ENCODE measurements around the gene RAD21L1. TPM values are rescaled to one million over a fixed set of nuclear protein-coding genes. Genes with fewer than 3 reads are reported as not detected.

Gene RAD21L1
- total RNA-seq, 1 donor from 2014 or later, result not detected

- H3K4me1 Mint-ChIP-seq, result no peaks in the 10 kb centered on the region
- no peaks in the 10 kb centered on the region for H3K9me3 Mint-ChIP-seq
- peaks cover 3% of the 10 kb centered on the region for H3K27me3 Mint-ChIP-seq (ENCODE audit: low read depth)
- no peak overlapping the region for H3K4me3 Mint-ChIP-seq
- no peak for TF ChIP-seq CTCF (IDR thresholded peaks at IDR 0.05; ENCODE audit: unreplicated experiment)
- DNase-seq (ENCODE audit: low spot score in 2 of 2, unreplicated experiment in 2 of 2), result no peak
- H3K36me3 Mint-ChIP-seq, result no peaks in the 10 kb centered on the region
- no peak overlapping the region for H3K27ac Mint-ChIP-seq
These were observed 65.4 kb downstream of the RAD21L1 start for GRCh38 chr20:1291191-1291741.

GRCh38 chr20:1292620-1293019 lies 66.8 kb downstream of the RAD21L1 start:
- H3K27me3 Mint-ChIP-seq (ENCODE audit: low read depth), result peaks cover 3% of the 10 kb centered on the region
- H3K36me3 Mint-ChIP-seq, result no peaks in the 10 kb centered on the region
- no peak overlapping the region for H3K4me3 Mint-ChIP-seq
- H3K27ac Mint-ChIP-seq, result no peak overlapping the region
- TF ChIP-seq CTCF (IDR thresholded peaks at IDR 0.05; ENCODE audit: unreplicated experiment), result no peak
- no peaks in the 10 kb centered on the region for H3K4me1 Mint-ChIP-seq
- H3K9me3 Mint-ChIP-seq, result no peaks in the 10 kb centered on the region
- DNase-seq (ENCODE audit: low spot score in 2 of 2, unreplicated experiment in 2 of 2), result no peak

GRCh38 chr20:1293641-1294379 lies 68.0 kb downstream of the RAD21L1 start:
- H3K9me3 Mint-ChIP-seq, result no peaks in the 10 kb centered on the region
- no peaks in the 10 kb centered on the region for H3K36me3 Mint-ChIP-seq
- TF ChIP-seq CTCF (IDR thresholded peaks at IDR 0.05; ENCODE audit: unreplicated experiment), result no peak
- no peak overlapping the region for H3K4me3 Mint-ChIP-seq
- DNase-seq (ENCODE audit: low spot score in 2 of 2, unreplicated experiment in 2 of 2), result no peak
- H3K27me3 Mint-ChIP-seq (ENCODE audit: low read depth), result peaks cover 3% of the 10 kb centered on the region
- H3K4me1 Mint-ChIP-seq, result no peaks in the 10 kb centered on the region
- no peak overlapping the region for H3K27ac Mint-ChIP-seq

GRCh38 chr20:1294497-1294896 lies 68.7 kb downstream of the RAD21L1 start:
- Mint-ChIP-seq H3K27me3 (ENCODE audit: low read depth) (peaks cover 3% of the 10 kb centered on the region), H3K36me3 (no peaks in the 10 kb centered on the region), H3K27ac (no peak overlapping the region), H3K4me3 (no peak overlapping the region), H3K9me3 (no peaks in the 10 kb centered on the region), H3K4me1 (no peaks in the 10 kb centered on the region)
- no peak for TF ChIP-seq CTCF (IDR thresholded peaks at IDR 0.05; ENCODE audit: unreplicated experiment)
- DNase-seq (ENCODE audit: low spot score in 2 of 2, unreplicated experiment in 2 of 2), result no peak

- H3K27me3 Mint-ChIP-seq (ENCODE audit: low read depth), result peaks cover 3% of the 10 kb centered on the region
- H3K4me3 Mint-ChIP-seq, result no peak overlapping the region
- no peaks in the 10 kb centered on the region for H3K4me1 Mint-ChIP-seq
- no peaks in the 10 kb centered on the region for H3K9me3 Mint-ChIP-seq
- no peak for TF ChIP-seq CTCF (IDR thresholded peaks at IDR 0.05; ENCODE audit: unreplicated experiment)
- no peak for DNase-seq (ENCODE audit: low spot score in 2 of 2, unreplicated experiment in 2 of 2)
- H3K27ac Mint-ChIP-seq, result no peak overlapping the region
- H3K36me3 Mint-ChIP-seq, result no peaks in the 10 kb centered on the region
These were observed 69.6 kb downstream of the RAD21L1 start for GRCh38 chr20:1295276-1295930.

Measured in mesothelial cell of epicardium (in vitro differentiated cells).